ENCODE measurements around the gene GDA. TPM values are rescaled to one million over a fixed set of nuclear protein-coding genes. Genes with fewer than 3 reads are reported as not detected.

The GDA gene
- total and polyA plus RNA-seq, 4 donors, result 0.37 to 24.4 (median 19.5) TPM

GRCh38 chr9:72276429-72276828, 127.2 kb downstream of the GDA start (continued):
- TF ChIP-seq ZBTB33 (IDR thresholded peaks at IDR 0.05) (no peak), RXRA (IDR thresholded peaks at IDR 0.05) (no peak), HNF4A (conservative IDR thresholded peaks at IDR 0.05) (no peak), JUND (IDR thresholded peaks at IDR 0.05) (no peak), TAF1 (conservative IDR thresholded peaks at IDR 0.05) (no peak), RAD21 (IDR thresholded peaks at IDR 0.05) (no peak), NR2F2 (IDR thresholded peaks at IDR 0.05) (no peak), MAX (IDR thresholded peaks at IDR 0.05) (no peak), FOXA2 (IDR thresholded peaks at IDR 0.05) (no peak), GABPA (IDR thresholded peaks at IDR 0.05 in 1 of 2, conservative IDR thresholded peaks at IDR 0.05 in 1 of 2) (no peak)

- Histone ChIP-seq H3K4me1 (ENCODE audit: control insufficient read depth in 4 of 4, insufficient read depth in 4 of 4, low read length in 3 of 4) (no peaks in the 10 kb centered on the region), H3K27me3 (ENCODE audit: control insufficient read depth in 4 of 4, insufficient read depth in 4 of 4, low read length in 3 of 4) (no peaks in the 10 kb centered on the region), H3K27ac (ENCODE audit: low read depth in 1 of 2, low read length in 2 of 2) (no peak overlapping the region), H3K9me3 (ENCODE audit: control insufficient read depth in 4 of 4, low read length in 3 of 4) (no peaks in the 10 kb centered on the region), H3K9ac (ENCODE audit: low read depth in 1 of 2, low read length in 2 of 2) (no peak overlapping the region), H3K4me3 (ENCODE audit: low read depth in 1 of 3, low read length in 3 of 3) (no peak overlapping the region), H3K36me3 (ENCODE audit: control insufficient read depth in 4 of 4, insufficient read depth in 3 of 4, low read depth in 1 of 4, low read length in 3 of 4) (no peaks in the 10 kb centered on the region)
- TF ChIP-seq TAF1 (conservative IDR thresholded peaks at IDR 0.05), result no peak
- no peak for TF ChIP-seq REST (IDR thresholded peaks at IDR 0.05)
- no peak for DNase-seq (ENCODE audit: low spot score)
- 82% methylated on average over 2 of the region's 2 CpGs for WGBS
These were observed 129.7 kb downstream of the GDA start for GRCh38 chr9:72278959-72279358.

- no peaks in the 10 kb centered on the region for H3K4me1 ChIP-seq (ENCODE audit: control insufficient read depth in 4 of 4, insufficient read depth in 4 of 4, low read length in 3 of 4)
- 32% methylated on average over 11 of the region's 11 CpGs for WGBS
- H3K27me3 ChIP-seq (ENCODE audit: control insufficient read depth in 4 of 4, insufficient read depth in 4 of 4, low read length in 3 of 4), result no peaks in the 10 kb centered on the region
- no peaks in the 10 kb centered on the region for H3K9me3 ChIP-seq (ENCODE audit: control insufficient read depth in 4 of 4, low read length in 3 of 4)
- H3K4me3 ChIP-seq (ENCODE audit: low read depth in 1 of 3, low read length in 3 of 3), result no peak overlapping the region
- no peaks in the 10 kb centered on the region for H3K36me3 ChIP-seq (ENCODE audit: control insufficient read depth in 4 of 4, insufficient read depth in 3 of 4, low read depth in 1 of 4, low read length in 3 of 4)
- H3K27ac ChIP-seq (ENCODE audit: low read depth in 1 of 2, low read length in 2 of 2), result no peak overlapping the region
- no peak overlapping the region for H3K9ac ChIP-seq (ENCODE audit: low read depth in 1 of 2, low read length in 2 of 2)
- peak; percentile 71 for DNase-seq (ENCODE audit: low spot score)
- TF ChIP-seq NR2F2 (IDR thresholded peaks at IDR 0.05) (no peak), CTCF (IDR thresholded peaks at IDR 0.05; ENCODE audit: low read depth, low read length, missing input control) (peak; percentile 90), RAD21 (IDR thresholded peaks at IDR 0.05) (peak; percentile 98 to 99)
These were observed 131.8 kb downstream of the GDA start for GRCh38 chr9:72280913-72281500.
